ENCODE data around the gene LTBP1. TPM values are rescaled to one million over a fixed set of nuclear protein-coding genes. Genes with fewer than 3 reads are reported as not detected.
A peak's percentile ranks its signal among the peaks of the same experiment; 100 is the strongest.

Gene LTBP1
- polyA plus RNA-seq, 1 donor (not counting 4 experiments of a cell fraction or from before 2014, with no cell fraction given): 9.2 TPM

DNA sequence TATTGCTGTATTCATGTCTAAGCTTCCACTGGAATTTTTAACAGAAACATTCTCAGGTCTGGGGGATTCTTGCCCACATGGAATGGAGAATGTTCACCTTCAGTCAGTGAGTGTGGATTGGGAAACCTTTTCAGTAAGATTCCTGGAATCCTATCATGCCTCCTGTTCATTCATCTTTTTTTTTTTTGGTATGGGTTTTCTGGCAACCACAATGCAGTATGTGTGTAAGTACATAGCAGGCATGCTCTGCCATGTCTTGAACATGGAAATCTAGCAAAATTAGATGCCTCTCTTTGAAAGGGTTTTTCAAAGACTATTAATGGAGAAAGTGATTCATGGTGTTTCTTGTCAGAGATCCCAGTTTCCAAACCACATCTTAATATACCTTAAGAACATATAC lies 176.5 kb downstream of the LTBP1 start:
- dilution Hi-C loops (cut with MboI; ENCODE audit: extremely low pct_ligation_motif_present, low sequenced_read_pairs): no loop called here
- Histone ChIP-seq H3K27ac (ENCODE audit: control insufficient read depth, insufficient read depth, low read length) (peak overlapping the region; percentile 30), H3K4me2 (ENCODE audit: control insufficient read depth, extremely low read depth, insufficient read depth, low read depth, low read length) (no peak overlapping the region), H3K36me3 (ENCODE audit: control insufficient read depth in 2 of 2, extremely low read depth in 1 of 2, insufficient read depth in 2 of 2, low read length in 2 of 2) (no peaks in the 10 kb centered on the region), H4K20me1 (ENCODE audit: control insufficient read depth, extremely low read depth, insufficient read depth, low read length) (no peaks in the 10 kb centered on the region), H2AFZ (ENCODE audit: control insufficient read depth, low read length) (no peak overlapping the region), H3K4me3 (ENCODE audit: control insufficient read depth in 2 of 3, extremely low read depth in 1 of 3, insufficient read depth in 2 of 3, low read depth in 1 of 3, low read length in 3 of 3) (no peak overlapping the region), H3K9me1 (ENCODE audit: control insufficient read depth, extremely low read depth, insufficient read depth, low read length) (no peaks in the 10 kb centered on the region), H3K79me2 (ENCODE audit: control insufficient read depth, insufficient read depth, low read length) (no peaks in the 10 kb centered on the region), H3K27me3 (ENCODE audit: control insufficient read depth, extremely low read depth, insufficient read depth, low read length) (no peaks in the 10 kb centered on the region), H3K9ac (ENCODE audit: control insufficient read depth, extremely low read depth, insufficient read depth, low read length) (no peak overlapping the region), H3K4me1 (ENCODE audit: control insufficient read depth, extremely low read depth, insufficient read depth, low read length) (peaks cover 32% of the 10 kb centered on the region), H3K9me3 (ENCODE audit: control insufficient read depth, low read depth, low read length) (no peaks in the 10 kb centered on the region)
- DNase-seq (ENCODE audit: low read depth, low spot score) (peak; percentile 64), FAIRE-seq (peak; percentile 83)
- TF ChIP-seq, protein P1, sequence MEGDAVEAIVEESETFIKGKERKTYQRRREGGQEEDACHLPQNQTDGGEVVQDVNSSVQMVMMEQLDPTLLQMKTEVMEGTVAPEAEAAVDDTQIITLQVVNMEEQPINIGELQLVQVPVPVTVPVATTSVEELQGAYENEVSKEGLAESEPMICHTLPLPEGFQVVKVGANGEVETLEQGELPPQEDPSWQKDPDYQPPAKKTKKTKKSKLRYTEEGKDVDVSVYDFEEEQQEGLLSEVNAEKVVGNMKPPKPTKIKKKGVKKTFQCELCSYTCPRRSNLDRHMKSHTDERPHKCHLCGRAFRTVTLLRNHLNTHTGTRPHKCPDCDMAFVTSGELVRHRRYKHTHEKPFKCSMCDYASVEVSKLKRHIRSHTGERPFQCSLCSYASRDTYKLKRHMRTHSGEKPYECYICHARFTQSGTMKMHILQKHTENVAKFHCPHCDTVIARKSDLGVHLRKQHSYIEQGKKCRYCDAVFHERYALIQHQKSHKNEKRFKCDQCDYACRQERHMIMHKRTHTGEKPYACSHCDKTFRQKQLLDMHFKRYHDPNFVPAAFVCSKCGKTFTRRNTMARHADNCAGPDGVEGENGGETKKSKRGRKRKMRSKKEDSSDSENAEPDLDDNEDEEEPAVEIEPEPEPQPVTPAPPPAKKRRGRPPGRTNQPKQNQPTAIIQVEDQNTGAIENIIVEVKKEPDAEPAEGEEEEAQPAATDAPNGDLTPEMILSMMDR (optimal IDR thresholded peaks at IDR 0.05 in 1 of 3, IDR thresholded peaks at IDR 0.05 in 1 of 3, conservative IDR thresholded peaks at IDR 0.05 in 1 of 3; ENCODE audit: extremely low read depth in 1 of 3, insufficient read depth in 2 of 3, low read length in 3 of 3): no peak
- no peak for TF ChIP-seq EZH2 (IDR thresholded peaks at IDR 0.05; ENCODE audit: low read length)

DNA sequence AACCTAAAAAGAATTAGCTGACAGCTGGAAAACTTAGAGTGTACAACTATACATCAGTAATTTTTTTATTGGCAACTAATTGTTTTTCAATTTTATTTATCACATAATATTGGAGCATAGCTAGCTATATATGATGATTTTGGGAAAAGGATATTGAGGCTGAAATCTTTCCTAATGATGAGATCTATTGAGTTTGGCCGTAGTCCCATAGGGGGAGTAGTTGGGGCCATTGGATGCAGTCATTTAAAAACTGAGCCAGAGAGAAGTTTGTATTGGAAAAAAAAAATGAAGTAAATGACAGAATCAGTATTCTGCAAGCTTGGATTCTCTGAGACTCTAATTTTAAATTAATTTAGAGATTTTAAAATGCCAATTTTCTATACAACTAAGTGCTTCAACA lies 179.8 kb downstream of the LTBP1 start:
- Histone ChIP-seq H3K79me2 (ENCODE audit: control insufficient read depth, insufficient read depth, low read length) (no peaks in the 10 kb centered on the region), H3K9me1 (ENCODE audit: control insufficient read depth, extremely low read depth, insufficient read depth, low read length) (no peaks in the 10 kb centered on the region), H3K9ac (ENCODE audit: control insufficient read depth, extremely low read depth, insufficient read depth, low read length) (no peak overlapping the region), H3K36me3 (ENCODE audit: control insufficient read depth in 2 of 2, extremely low read depth in 1 of 2, insufficient read depth in 2 of 2, low read length in 2 of 2) (no peaks in the 10 kb centered on the region), H3K4me1 (ENCODE audit: control insufficient read depth, extremely low read depth, insufficient read depth, low read length) (peaks cover 34% of the 10 kb centered on the region), H3K9me3 (ENCODE audit: control insufficient read depth, low read depth, low read length) (no peaks in the 10 kb centered on the region), H3K4me3 (ENCODE audit: control insufficient read depth in 2 of 3, extremely low read depth in 1 of 3, insufficient read depth in 2 of 3, low read depth in 1 of 3, low read length in 3 of 3) (no peak overlapping the region), H2AFZ (ENCODE audit: control insufficient read depth, low read length) (no peak overlapping the region), H4K20me1 (ENCODE audit: control insufficient read depth, extremely low read depth, insufficient read depth, low read length) (no peaks in the 10 kb centered on the region), H3K4me2 (ENCODE audit: control insufficient read depth, extremely low read depth, insufficient read depth, low read depth, low read length) (no peak overlapping the region), H3K27ac (ENCODE audit: control insufficient read depth, insufficient read depth, low read length) (no peak overlapping the region), H3K27me3 (ENCODE audit: control insufficient read depth, extremely low read depth, insufficient read depth, low read length) (no peaks in the 10 kb centered on the region)
- no peak for TF ChIP-seq EZH2 (IDR thresholded peaks at IDR 0.05; ENCODE audit: low read length)
- TF ChIP-seq, protein P1 (optimal IDR thresholded peaks at IDR 0.05 in 1 of 3, IDR thresholded peaks at IDR 0.05 in 1 of 3, conservative IDR thresholded peaks at IDR 0.05 in 1 of 3; ENCODE audit: extremely low read depth in 1 of 3, insufficient read depth in 2 of 3, low read length in 3 of 3): peak in 1 of 3 experiments; percentile 20
- FAIRE-seq (no peak), DNase-seq (ENCODE audit: low read depth, low spot score) (no peak)
- dilution Hi-C loops (cut with MboI; ENCODE audit: extremely low pct_ligation_motif_present, low sequenced_read_pairs): no loop called here

Data from keratinocyte (primary cell).